HCT116 (cell line): ENCODE data around the gene RAMP3. TPM values are rescaled to one million over a fixed set of nuclear protein-coding genes. Genes with fewer than 3 reads are reported as not detected.
"Not testable (repeated sequence)": the region's sequence is repeated elsewhere in the genome, so short reads cannot be mapped to it uniquely, and the experiment has no call there.

Experiments used
- ATAC-seq: fragments of 200-7000 bp; cut with Tn5 transposase; 2 replicates; pipeline ENCODE4 v1.9.1; 2020; ENCODE audit warnings: mild to moderate bottlenecking, moderate library complexity
- BruUV-seq: library from RNA; stranded (reverse); fragments of 400-500 nt; replicated peaks from 2 replicates; lab custom pipeline; 2021; lab: Mats Ljungman, UMichigan
- CTCF ChIA-PET: fragments of 300-600 bp; sonication (Branson Sonifier 250); formaldehyde crosslinking; loops from one replicate; lab custom pipeline; 2021; ENCODE audit warnings: antibody characterized with exemption; lab: Charles Lee
- POLR2A ChIA-PET: fragments of 300-600, 350-600 bp; sonication (Branson Sonifier 250); formaldehyde crosslinking; loops from one replicate; lab custom pipeline; 2021; ENCODE audit warnings: antibody characterized with exemption; lab: Charles Lee
- RAD21 ChIA-PET, 2 experiments: fragments of 300-600 bp; sonication (Branson Sonifier 250); formaldehyde crosslinking; loops; one replicate each; lab custom pipeline; 2023; ENCODE audit warnings: low total read pairs in 2 of 2; ENCODE audit not compliant: uncharacterized antibody in 2 of 2, unreplicated experiment in 2 of 2, low non-redundant PET in 1 of 2; lab: Charles Lee
- DNase-seq: peaks from one replicate; pipeline ENCODE4 v3.0.0-alpha.2; 2010; ENCODE audit warnings: low read depth, low spot score
- H2AFZ ChIP-seq: fragments of 200-600 bp; shearing (Covaris generic), sonication (generic); 2 replicates; pipeline ENCODE4 v1.6.1; 2017; ENCODE audit warnings: low read depth, mixed run types, mixed read lengths, antibody characterized with exemption, low read length; ENCODE audit not compliant: poor library complexity, severe bottlenecking
- H3K27ac ChIP-seq: 2 replicates; pipeline ENCODE4 v1.5.1; 2012; ENCODE audit warnings: low read depth, low read length
- H3K27me3 ChIP-seq: fragments of 200-600 bp; sonication (generic); 2 replicates; pipeline ENCODE4 v1.6.1; 2016; ENCODE audit warnings: mixed run types, low read length, mixed read lengths; ENCODE audit not compliant: insufficient read depth
- H3K36me3 ChIP-seq, 2 experiments: fragments of 200-500 bp in 1 of 2; fragments of 200-600 bp in 1 of 2; sonication (Bioruptor generic) in 1 of 2; sonication (generic) in 1 of 2; 2 replicates each; pipeline versions ENCODE4 v1.5.1 to v1.6.1; 2014 to 2016; ENCODE audit warnings: low read length in 2 of 2, inconsistent platforms in 1 of 2, mixed read lengths in 1 of 2, mixed run types in 1 of 2; ENCODE audit not compliant: insufficient read depth in 2 of 2, control insufficient read depth in 1 of 2
- H3K4me1 ChIP-seq, 2 experiments: fragments of 200-600 bp in 1 of 2; sonication (generic) in 1 of 2; 2 replicates each; pipeline versions ENCODE4 v1.5.1 to v1.6.1; 2012 to 2017; ENCODE audit warnings: low read length in 2 of 2, inconsistent platforms in 1 of 2, mild to moderate bottlenecking in 1 of 2, mixed read lengths in 1 of 2, mixed run types in 1 of 2, moderate library complexity in 1 of 2; ENCODE audit not compliant: insufficient read depth in 2 of 2, control insufficient read depth in 1 of 2
- H3K4me2 ChIP-seq: fragments of 200-600 bp; sonication (generic); 2 replicates; pipeline ENCODE4 v1.6.1; 2017; ENCODE audit warnings: mixed run types, low read length, mixed read lengths
- H3K4me3 ChIP-seq, 2 experiments: fragments of 200-600 bp in 1 of 2; sonication (generic) in 1 of 2; replicated peaks in 1 of 2; 2 replicates each; pipeline ENCODE4 v1.5.1; 2011 to 2016; ENCODE audit warnings: low read length in 2 of 2, control low read depth in 1 of 2, low read depth in 1 of 2, mild to moderate bottlenecking in 1 of 2, mixed read lengths in 1 of 2, mixed run types in 1 of 2
- H3K79me2 ChIP-seq: fragments of 200-600 bp; sonication (generic); 2 replicates; pipeline ENCODE4 v1.6.1; 2017; ENCODE audit warnings: mild to moderate bottlenecking, mixed run types, low read length, moderate library complexity, mixed read lengths; ENCODE audit not compliant: insufficient read depth
- H3K9ac ChIP-seq: fragments of 200-600 bp; sonication (generic); 2 replicates; pipeline ENCODE4 v1.6.1; 2016; ENCODE audit warnings: low read length, mixed read lengths
- H3K9me2 ChIP-seq: fragments of 200-600 bp; sonication (generic), shearing (Covaris generic); 2 replicates; pipeline ENCODE4 v1.6.1; 2017; ENCODE audit warnings: mixed run types, mild to moderate bottlenecking, moderate library complexity; ENCODE audit not compliant: insufficient read depth
- H3K9me3 ChIP-seq, 2 experiments: fragments of 200-500 bp in 1 of 2; fragments of 200-600 bp in 1 of 2; sonication (Bioruptor generic) in 1 of 2; sonication (generic) in 1 of 2; 2 replicates each; pipeline ENCODE4 v1.6.1; 2014 to 2017; ENCODE audit warnings: low read length in 2 of 2, mixed read lengths in 2 of 2, inconsistent platforms in 1 of 2, low read depth in 1 of 2, mild to moderate bottlenecking in 1 of 2, mixed run types in 1 of 2, moderate library complexity in 1 of 2; ENCODE audit not compliant: control insufficient read depth in 1 of 2, insufficient read depth in 1 of 2
- H4K20me1 ChIP-seq: fragments of 200-600 bp; sonication (generic), shearing (Covaris generic); 2 replicates; pipeline ENCODE4 v1.6.1; 2017; ENCODE audit warnings: mixed run types, mild to moderate bottlenecking, moderate library complexity; ENCODE audit not compliant: insufficient read depth
- CBX3 ChIP-seq: IDR thresholded peaks from 2 replicates; pipeline ENCODE4 v1.6.1; 2012; ENCODE audit warnings: low read depth
- CEBPB ChIP-seq: IDR thresholded peaks from 2 replicates; pipeline ENCODE4 v1.6.1; 2012; ENCODE audit warnings: low read depth
- EGR1 ChIP-seq: IDR thresholded peaks from 2 replicates; pipeline ENCODE4 v1.6.1; 2012; ENCODE audit warnings: low read depth
- EZH2phosphoT487 ChIP-seq: fragments of 200-600 bp; IDR thresholded peaks from 2 replicates; pipeline ENCODE4 v1.6.1; 2018; ENCODE audit warnings: antibody characterized with exemption, borderline replicate concordance
- JUND ChIP-seq: IDR thresholded peaks from 2 replicates; pipeline ENCODE4 v1.6.1; 2012
- POLR2A ChIP-seq: IDR thresholded peaks from 2 replicates; pipeline ENCODE4 v1.7.0; 2011; ENCODE audit warnings: borderline replicate concordance; ENCODE audit not compliant: insufficient read depth, insufficient read length; ENCODE audit errors: extremely low read depth
- POLR2AphosphoS5 ChIP-seq: IDR thresholded peaks from 2 replicates; pipeline ENCODE4 v1.6.1; 2011; ENCODE audit warnings: mild to moderate bottlenecking, low read depth, low read length, moderate library complexity
- SRF ChIP-seq: IDR thresholded peaks from 2 replicates; pipeline ENCODE4 v1.6.1; 2012; ENCODE audit warnings: low read depth
- TCF7L2 ChIP-seq: IDR thresholded peaks from 2 replicates; pipeline ENCODE4 v1.7.0; 2011; ENCODE audit warnings: borderline replicate concordance, inconsistent platforms; ENCODE audit not compliant: insufficient read depth, insufficient read length; ENCODE audit errors: extremely low read depth
- intact Hi-C: fragments of 100-400 bp; cut with micrococcal nuclease; formaldehyde crosslinking; loops from 2 replicates; pipeline ENCODE4 v1.10.0; 2022
- total RNA-seq: library from RNA; stranded (reverse); gene quantifications from one replicate; pipeline ENCODE4 v1.2.1, GENCODE V29; 2021; ENCODE audit not compliant: unreplicated experiment
- TF ChIP-seq, protein P1 (sequence below): IDR thresholded peaks from 2 replicates; pipeline ENCODE4 v1.6.1; 2012
- TF ChIP-seq, protein P2 (sequence below): IDR thresholded peaks from 2 replicates; pipeline ENCODE4 v1.6.1; 2012; ENCODE audit warnings: low read depth
- TF ChIP-seq, protein P3 (sequence below), 3 experiments: fragments of 200-600 bp in 1 of 3; sonication (generic) in 1 of 3; IDR thresholded peaks in 2 of 3; conservative IDR thresholded peaks in 1 of 3; 2 replicates each; pipeline ENCODE4 v1.5.1; 2012 to 2017; ENCODE audit warnings: low read depth in 2 of 3, low read length in 2 of 3, antibody characterized with exemption in 1 of 3, borderline replicate concordance in 1 of 3, control low read depth in 1 of 3, mild to moderate bottlenecking in 1 of 3, mixed read lengths in 1 of 3, mixed run types in 1 of 3, moderate library complexity in 1 of 3; ENCODE audit not compliant: insufficient read depth in 1 of 3
- TF ChIP-seq, protein P4 (sequence below): IDR thresholded peaks from 2 replicates; pipeline ENCODE4 v1.6.1; 2011; ENCODE audit warnings: mild to moderate bottlenecking, low read length, moderate library complexity; ENCODE audit not compliant: insufficient replicate concordance; ENCODE audit errors: extremely low read depth

Gene RAMP3
- total RNA-seq, 1 experiment from 2014 or later = not detected

DNA sequence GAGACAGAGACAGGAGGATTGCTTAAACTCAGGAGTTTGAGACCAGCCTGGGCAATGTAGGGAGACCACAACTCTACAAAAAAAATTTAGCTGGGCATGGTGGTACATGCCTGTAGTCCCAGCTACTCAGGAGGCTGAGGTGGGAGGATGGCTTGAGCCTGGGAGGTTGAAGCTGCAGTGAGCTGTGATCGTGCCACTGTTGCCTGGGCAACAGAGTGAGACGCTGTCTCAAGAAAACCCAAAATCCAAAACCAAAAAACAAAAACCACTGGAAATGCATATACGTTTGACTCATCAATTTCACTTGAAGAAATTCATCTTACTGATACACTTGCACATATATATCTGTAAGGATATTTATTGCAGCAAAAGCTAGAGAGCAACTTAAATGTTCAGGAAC lies 52.3 kb downstream of the RAMP3 start:
- H3K9me3 ChIP-seq, H3K4me3 ChIP-seq, H2AFZ ChIP-seq, POLR2A ChIA-PET, BruUV-seq, RAD21 ChIA-PET, CTCF ChIA-PET, ATAC-seq, H3K4me2 ChIP-seq, DNase-seq, H3K36me3 ChIP-seq, H3K4me1 ChIP-seq, H3K9ac ChIP-seq, H4K20me1 ChIP-seq, H3K9me2 ChIP-seq, H3K27ac ChIP-seq, H3K79me2 ChIP-seq: not testable (repeated sequence)
- H3K27me3 ChIP-seq = peaks cover 87% of the 10 kb centered on the region
- intact Hi-C loops = loop anchor here (5.0 kb wide), 1 partner anchor 47 kb away; no protein-coding TSS in a partner anchor

DNA sequence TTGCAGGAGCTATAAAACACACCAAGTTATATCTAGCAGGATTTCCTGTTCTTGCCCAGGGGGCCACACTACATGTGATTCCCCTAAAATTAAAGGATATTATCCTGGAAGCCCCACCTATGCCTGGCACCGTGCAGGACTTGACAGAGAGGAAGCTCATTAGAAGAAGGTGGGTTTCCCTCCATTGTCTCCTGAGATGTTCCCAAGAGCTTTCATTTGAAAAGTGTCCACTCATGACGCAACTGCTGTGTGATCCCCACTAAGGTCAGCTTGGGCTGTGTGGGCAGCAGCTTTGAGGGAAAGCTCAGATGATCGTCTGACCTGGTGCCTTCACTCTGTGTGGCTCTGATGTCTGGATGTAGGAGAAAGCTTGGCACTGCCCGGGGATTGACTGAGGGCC lies 53.5 kb downstream of the RAMP3 start:
- Histone ChIP-seq H3K27ac (no peak overlapping the region), H2AFZ (no peak overlapping the region), H4K20me1 (no peaks in the 10 kb centered on the region), H3K4me3 (no peak overlapping the region), H3K36me3 (no peaks in the 10 kb centered on the region), H3K79me2 (no peaks in the 10 kb centered on the region), H3K9me2 (no peaks in the 10 kb centered on the region), H3K9me3 (no peaks in the 10 kb centered on the region), H3K27me3 (peaks cover 88% of the 10 kb centered on the region), H3K9ac (no peak overlapping the region), H3K4me2 (no peak overlapping the region), H3K4me1 (no peaks in the 10 kb centered on the region)
- RAD21 ChIA-PET = no interaction called here
- DNase-seq (no peak), ATAC-seq (no peak)
- intact Hi-C loops = no loop called here
- CTCF ChIA-PET = no interaction called here
- no TSS peak for BruUV-seq
- POLR2A ChIA-PET = no interaction called here
- TF ChIP-seq POLR2AphosphoS5 (no peak), SRF (no peak), POLR2A (no peak), CEBPB (no peak), CBX3 (no peak), EZH2phosphoT487 (no peak), JUND (no peak), TCF7L2 (no peak), EGR1 (no peak)
- TF ChIP-seq, protein P1, sequence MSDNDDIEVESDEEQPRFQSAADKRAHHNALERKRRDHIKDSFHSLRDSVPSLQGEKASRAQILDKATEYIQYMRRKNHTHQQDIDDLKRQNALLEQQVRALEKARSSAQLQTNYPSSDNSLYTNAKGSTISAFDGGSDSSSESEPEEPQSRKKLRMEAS = no peak
- TF ChIP-seq, protein P2, sequence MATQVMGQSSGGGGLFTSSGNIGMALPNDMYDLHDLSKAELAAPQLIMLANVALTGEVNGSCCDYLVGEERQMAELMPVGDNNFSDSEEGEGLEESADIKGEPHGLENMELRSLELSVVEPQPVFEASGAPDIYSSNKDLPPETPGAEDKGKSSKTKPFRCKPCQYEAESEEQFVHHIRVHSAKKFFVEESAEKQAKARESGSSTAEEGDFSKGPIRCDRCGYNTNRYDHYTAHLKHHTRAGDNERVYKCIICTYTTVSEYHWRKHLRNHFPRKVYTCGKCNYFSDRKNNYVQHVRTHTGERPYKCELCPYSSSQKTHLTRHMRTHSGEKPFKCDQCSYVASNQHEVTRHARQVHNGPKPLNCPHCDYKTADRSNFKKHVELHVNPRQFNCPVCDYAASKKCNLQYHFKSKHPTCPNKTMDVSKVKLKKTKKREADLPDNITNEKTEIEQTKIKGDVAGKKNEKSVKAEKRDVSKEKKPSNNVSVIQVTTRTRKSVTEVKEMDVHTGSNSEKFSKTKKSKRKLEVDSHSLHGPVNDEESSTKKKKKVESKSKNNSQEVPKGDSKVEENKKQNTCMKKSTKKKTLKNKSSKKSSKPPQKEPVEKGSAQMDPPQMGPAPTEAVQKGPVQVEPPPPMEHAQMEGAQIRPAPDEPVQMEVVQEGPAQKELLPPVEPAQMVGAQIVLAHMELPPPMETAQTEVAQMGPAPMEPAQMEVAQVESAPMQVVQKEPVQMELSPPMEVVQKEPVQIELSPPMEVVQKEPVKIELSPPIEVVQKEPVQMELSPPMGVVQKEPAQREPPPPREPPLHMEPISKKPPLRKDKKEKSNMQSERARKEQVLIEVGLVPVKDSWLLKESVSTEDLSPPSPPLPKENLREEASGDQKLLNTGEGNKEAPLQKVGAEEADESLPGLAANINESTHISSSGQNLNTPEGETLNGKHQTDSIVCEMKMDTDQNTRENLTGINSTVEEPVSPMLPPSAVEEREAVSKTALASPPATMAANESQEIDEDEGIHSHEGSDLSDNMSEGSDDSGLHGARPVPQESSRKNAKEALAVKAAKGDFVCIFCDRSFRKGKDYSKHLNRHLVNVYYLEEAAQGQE = no peak
- TF ChIP-seq, protein P3, sequence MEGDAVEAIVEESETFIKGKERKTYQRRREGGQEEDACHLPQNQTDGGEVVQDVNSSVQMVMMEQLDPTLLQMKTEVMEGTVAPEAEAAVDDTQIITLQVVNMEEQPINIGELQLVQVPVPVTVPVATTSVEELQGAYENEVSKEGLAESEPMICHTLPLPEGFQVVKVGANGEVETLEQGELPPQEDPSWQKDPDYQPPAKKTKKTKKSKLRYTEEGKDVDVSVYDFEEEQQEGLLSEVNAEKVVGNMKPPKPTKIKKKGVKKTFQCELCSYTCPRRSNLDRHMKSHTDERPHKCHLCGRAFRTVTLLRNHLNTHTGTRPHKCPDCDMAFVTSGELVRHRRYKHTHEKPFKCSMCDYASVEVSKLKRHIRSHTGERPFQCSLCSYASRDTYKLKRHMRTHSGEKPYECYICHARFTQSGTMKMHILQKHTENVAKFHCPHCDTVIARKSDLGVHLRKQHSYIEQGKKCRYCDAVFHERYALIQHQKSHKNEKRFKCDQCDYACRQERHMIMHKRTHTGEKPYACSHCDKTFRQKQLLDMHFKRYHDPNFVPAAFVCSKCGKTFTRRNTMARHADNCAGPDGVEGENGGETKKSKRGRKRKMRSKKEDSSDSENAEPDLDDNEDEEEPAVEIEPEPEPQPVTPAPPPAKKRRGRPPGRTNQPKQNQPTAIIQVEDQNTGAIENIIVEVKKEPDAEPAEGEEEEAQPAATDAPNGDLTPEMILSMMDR (IDR thresholded peaks at IDR 0.05 in 2 of 3, conservative IDR thresholded peaks at IDR 0.05 in 1 of 3; ENCODE audit: borderline replicate concordance in 1 of 3, insufficient read depth in 1 of 3, low read depth in 2 of 3, low read length in 2 of 3) = no peak
- TF ChIP-seq, protein P4, sequence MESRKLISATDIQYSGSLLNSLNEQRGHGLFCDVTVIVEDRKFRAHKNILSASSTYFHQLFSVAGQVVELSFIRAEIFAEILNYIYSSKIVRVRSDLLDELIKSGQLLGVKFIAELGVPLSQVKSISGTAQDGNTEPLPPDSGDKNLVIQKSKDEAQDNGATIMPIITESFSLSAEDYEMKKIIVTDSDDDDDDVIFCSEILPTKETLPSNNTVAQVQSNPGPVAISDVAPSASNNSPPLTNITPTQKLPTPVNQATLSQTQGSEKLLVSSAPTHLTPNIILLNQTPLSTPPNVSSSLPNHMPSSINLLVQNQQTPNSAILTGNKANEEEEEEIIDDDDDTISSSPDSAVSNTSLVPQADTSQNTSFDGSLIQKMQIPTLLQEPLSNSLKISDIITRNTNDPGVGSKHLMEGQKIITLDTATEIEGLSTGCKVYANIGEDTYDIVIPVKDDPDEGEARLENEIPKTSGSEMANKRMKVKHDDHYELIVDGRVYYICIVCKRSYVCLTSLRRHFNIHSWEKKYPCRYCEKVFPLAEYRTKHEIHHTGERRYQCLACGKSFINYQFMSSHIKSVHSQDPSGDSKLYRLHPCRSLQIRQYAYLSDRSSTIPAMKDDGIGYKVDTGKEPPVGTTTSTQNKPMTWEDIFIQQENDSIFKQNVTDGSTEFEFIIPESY = no peak
